ENCODE data around the gene OR1D5. TPM values are rescaled to one million over a fixed set of nuclear protein-coding genes. Genes with fewer than 3 reads are reported as not detected.
"Not testable (repeated sequence)": the region's sequence is repeated elsewhere in the genome, so short reads cannot be mapped to it uniquely, and the experiment has no call there.

The OR1D5 gene
- total RNA-seq, 1 experiment from 2014 or later: not detected

DNA sequence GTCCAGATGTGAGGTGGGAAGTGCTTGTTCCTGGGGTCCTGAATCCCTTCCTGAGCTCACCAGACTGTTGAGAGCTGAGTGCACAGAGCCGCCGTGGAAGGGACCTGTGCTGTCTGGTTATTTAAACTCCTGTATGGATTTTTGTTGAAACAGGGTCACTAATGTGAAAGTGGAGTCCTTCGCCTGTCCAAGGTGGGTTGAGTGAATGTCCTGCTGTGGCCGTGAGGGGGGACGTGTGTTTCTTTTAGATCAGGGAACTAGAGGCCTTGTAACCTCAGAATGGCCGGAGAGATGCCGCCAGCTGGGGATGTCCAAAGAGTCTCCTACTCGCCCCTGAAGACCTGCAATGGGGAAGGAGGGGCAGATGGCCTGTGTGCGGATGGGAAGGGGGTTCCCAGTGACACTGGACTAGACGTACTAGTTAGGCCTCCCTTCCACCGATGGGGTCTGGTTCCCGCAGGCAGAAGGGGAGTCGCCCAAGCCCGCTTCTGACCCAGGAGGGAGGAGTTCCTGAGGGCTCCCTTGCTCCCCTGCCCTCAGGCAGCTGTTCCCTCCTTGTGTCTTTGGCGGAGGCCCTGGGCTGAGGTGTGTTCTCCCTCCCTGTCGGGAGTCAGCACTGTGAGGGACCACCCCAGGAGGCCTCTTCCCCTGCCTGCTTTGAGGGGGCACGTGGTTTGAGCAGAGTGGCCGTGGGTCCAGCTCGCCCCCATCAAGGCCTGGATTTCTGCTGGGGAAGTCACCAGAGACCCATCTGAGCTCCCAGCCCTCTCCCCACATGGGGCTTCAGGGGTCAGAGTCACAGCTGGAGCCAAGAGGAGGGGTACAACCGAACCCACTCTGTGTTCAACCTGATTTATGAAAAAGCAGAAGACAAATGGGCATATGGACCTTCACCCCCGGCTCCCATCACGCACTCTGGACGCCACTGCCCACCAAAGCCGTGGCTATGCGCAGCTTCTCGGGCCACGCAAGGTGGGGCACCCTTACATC lies 30.9 kb downstream of the OR1D5 start:
- Histone ChIP-seq H3K9me3 (ENCODE audit: control insufficient read depth, insufficient read depth, low read depth, low read length) (no peaks in the 10 kb centered on the region), H3K4me1 (ENCODE audit: control insufficient read depth, insufficient read depth, low read length) (no peaks in the 10 kb centered on the region), H3K36me3 (ENCODE audit: control insufficient read depth, insufficient read depth, low read length) (no peaks in the 10 kb centered on the region), H3K27ac (ENCODE audit: low read length) (no peak overlapping the region), H3K27me3 (ENCODE audit: control insufficient read depth, insufficient read depth, low read length) (no peaks in the 10 kb centered on the region), H3K4me3 (ENCODE audit: low read depth in 2 of 2, low read length in 2 of 2) (no peak overlapping the region)
- ChIA-PET CTCF (no interaction called here), POLR2A (no interaction called here)
- TF ChIP-seq, protein P1, sequence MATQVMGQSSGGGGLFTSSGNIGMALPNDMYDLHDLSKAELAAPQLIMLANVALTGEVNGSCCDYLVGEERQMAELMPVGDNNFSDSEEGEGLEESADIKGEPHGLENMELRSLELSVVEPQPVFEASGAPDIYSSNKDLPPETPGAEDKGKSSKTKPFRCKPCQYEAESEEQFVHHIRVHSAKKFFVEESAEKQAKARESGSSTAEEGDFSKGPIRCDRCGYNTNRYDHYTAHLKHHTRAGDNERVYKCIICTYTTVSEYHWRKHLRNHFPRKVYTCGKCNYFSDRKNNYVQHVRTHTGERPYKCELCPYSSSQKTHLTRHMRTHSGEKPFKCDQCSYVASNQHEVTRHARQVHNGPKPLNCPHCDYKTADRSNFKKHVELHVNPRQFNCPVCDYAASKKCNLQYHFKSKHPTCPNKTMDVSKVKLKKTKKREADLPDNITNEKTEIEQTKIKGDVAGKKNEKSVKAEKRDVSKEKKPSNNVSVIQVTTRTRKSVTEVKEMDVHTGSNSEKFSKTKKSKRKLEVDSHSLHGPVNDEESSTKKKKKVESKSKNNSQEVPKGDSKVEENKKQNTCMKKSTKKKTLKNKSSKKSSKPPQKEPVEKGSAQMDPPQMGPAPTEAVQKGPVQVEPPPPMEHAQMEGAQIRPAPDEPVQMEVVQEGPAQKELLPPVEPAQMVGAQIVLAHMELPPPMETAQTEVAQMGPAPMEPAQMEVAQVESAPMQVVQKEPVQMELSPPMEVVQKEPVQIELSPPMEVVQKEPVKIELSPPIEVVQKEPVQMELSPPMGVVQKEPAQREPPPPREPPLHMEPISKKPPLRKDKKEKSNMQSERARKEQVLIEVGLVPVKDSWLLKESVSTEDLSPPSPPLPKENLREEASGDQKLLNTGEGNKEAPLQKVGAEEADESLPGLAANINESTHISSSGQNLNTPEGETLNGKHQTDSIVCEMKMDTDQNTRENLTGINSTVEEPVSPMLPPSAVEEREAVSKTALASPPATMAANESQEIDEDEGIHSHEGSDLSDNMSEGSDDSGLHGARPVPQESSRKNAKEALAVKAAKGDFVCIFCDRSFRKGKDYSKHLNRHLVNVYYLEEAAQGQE (IDR thresholded peaks at IDR 0.05; ENCODE audit: insufficient read depth in 1 of 2, low read depth in 2 of 2, low read length in 1 of 2): no peak
- TF ChIP-seq POLR2AphosphoS5 (IDR thresholded peaks at IDR 0.05; ENCODE audit: low read depth, low read length): no peak
- TF ChIP-seq TCF7L2 (IDR thresholded peaks at IDR 0.05; ENCODE audit: low read depth, low read length): no peak
- no peak for TF ChIP-seq SIN3A (IDR thresholded peaks at IDR 0.05; ENCODE audit: borderline replicate concordance, insufficient read depth, low read depth, low read length)
- TF ChIP-seq, protein P2, sequence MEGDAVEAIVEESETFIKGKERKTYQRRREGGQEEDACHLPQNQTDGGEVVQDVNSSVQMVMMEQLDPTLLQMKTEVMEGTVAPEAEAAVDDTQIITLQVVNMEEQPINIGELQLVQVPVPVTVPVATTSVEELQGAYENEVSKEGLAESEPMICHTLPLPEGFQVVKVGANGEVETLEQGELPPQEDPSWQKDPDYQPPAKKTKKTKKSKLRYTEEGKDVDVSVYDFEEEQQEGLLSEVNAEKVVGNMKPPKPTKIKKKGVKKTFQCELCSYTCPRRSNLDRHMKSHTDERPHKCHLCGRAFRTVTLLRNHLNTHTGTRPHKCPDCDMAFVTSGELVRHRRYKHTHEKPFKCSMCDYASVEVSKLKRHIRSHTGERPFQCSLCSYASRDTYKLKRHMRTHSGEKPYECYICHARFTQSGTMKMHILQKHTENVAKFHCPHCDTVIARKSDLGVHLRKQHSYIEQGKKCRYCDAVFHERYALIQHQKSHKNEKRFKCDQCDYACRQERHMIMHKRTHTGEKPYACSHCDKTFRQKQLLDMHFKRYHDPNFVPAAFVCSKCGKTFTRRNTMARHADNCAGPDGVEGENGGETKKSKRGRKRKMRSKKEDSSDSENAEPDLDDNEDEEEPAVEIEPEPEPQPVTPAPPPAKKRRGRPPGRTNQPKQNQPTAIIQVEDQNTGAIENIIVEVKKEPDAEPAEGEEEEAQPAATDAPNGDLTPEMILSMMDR (IDR thresholded peaks at IDR 0.05): no peak
- intact Hi-C loops (cut with micrococcal nuclease; ENCODE audit: unreplicated experiment) (no loop called here), in situ Hi-C loops (cut with HindIII; ENCODE audit: low pct_unique_long_range_greater_than_20kb, low sequenced_read_pairs) (no loop called here)
- DNase-seq (ENCODE audit: low read depth, low spot score) (no peak), ATAC-seq (no peak)
- no TSS peak for BruUV-seq (replicated peaks)

DNA sequence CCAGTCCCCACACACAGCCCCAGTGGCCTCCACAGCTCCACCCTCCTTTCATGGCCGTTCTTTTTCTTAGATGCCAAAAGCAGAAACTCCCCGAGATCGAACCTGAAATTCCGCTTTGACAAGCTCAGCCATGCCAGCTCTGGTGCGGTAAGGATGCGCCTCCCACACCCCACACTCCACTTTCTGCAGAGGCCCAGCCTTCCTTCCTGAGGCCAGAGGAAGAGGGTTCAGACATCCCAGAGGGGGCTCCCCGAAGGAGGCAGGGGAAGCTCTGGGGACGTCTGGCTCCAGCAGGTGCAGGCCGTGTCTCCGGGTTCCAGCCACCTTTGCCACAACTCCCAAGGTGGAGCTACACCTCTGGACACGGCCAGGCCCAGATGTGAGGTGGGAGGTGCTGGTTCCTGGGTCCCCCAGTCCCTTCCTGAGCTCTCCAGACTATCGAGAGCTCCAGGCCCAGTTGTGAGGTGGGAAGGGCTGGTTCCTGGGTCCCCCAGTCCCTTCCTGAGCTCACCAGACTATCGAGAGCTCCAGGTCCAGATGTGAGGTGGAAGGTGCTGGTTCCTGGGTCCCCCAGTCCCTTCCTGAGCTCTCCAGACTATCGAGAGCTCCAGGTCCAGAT lies 32.4 kb downstream of the OR1D5 start:
- ChIA-PET POLR2A (interaction anchor here (0.7 kb wide), 1 partner anchor 1185 kb away, joined by 14 read pairs; no protein-coding TSS in a partner anchor), CTCF (interaction anchor here (0.6 kb wide), 1 partner anchor 193 kb away, joined by 8 read pairs; no protein-coding TSS in a partner anchor)
- H3K4me1 ChIP-seq (ENCODE audit: control insufficient read depth, insufficient read depth, low read length); BruUV-seq (replicated peaks); H3K36me3 ChIP-seq (ENCODE audit: control insufficient read depth, insufficient read depth, low read length); ATAC-seq; H3K4me3 ChIP-seq (ENCODE audit: low read depth in 2 of 2, low read length in 2 of 2); H3K27me3 ChIP-seq (ENCODE audit: control insufficient read depth, insufficient read depth, low read length); in situ Hi-C loops (cut with HindIII; ENCODE audit: low pct_unique_long_range_greater_than_20kb, low sequenced_read_pairs); H3K9me3 ChIP-seq (ENCODE audit: control insufficient read depth, insufficient read depth, low read depth, low read length); DNase-seq (ENCODE audit: low read depth, low spot score); H3K27ac ChIP-seq (ENCODE audit: low read length); intact Hi-C loops (cut with micrococcal nuclease; ENCODE audit: unreplicated experiment): not testable (repeated sequence)
